HG03342 (cell line): ENCODE measurements around the gene EWSR1.
"Not testable (repeated sequence)": the region's sequence is repeated elsewhere in the genome, so short reads cannot be mapped to it uniquely, and the experiment has no call there.

ENCODE experiments used
- ATAC-seq: cut with Tn5 transposase; IDR thresholded peaks from one replicate; pipeline ENCODE4 v1.9.1; 2021; ENCODE audit warnings: mild to moderate bottlenecking, moderate library complexity; ENCODE audit not compliant: unreplicated experiment

Gene EWSR1

GRCh38 chr22:29334696-29335344, 66.8 kb downstream of the EWSR1 start:
- no peak for ATAC-seq

GRCh38 chr22:29335656-29336055, 67.6 kb downstream of the EWSR1 start:
- no peak for ATAC-seq

- ATAC-seq = no peak
Measured at GRCh38 chr22:29336751-29337490, 68.9 kb downstream of the EWSR1 start.

- ATAC-seq = no peak
Measured at GRCh38 chr22:29337631-29338284, 69.7 kb downstream of the EWSR1 start.

- ATAC-seq = no peak
Measured at GRCh38 chr22:29338398-29338797, 70.3 kb downstream of the EWSR1 start.

GRCh38 chr22:29339381-29340235, 71.5 kb downstream of the EWSR1 start:
- no peak for ATAC-seq

- ATAC-seq = no peak
Measured at GRCh38 chr22:29340566-29340965, 72.5 kb downstream of the EWSR1 start.

- ATAC-seq = no peak
Measured at GRCh38 chr22:29341056-29341848, 73.2 kb downstream of the EWSR1 start.

- ATAC-seq = no peak
Measured at GRCh38 chr22:29341849-29342127, 73.7 kb downstream of the EWSR1 start.

GRCh38 chr22:29342177-29342576, 74.1 kb downstream of the EWSR1 start:
- no peak for ATAC-seq

- ATAC-seq = no peak
Measured at GRCh38 chr22:29342577-29343312, 74.7 kb downstream of the EWSR1 start.

- ATAC-seq = no peak
Measured at GRCh38 chr22:29343313-29343805, 75.3 kb downstream of the EWSR1 start.

GRCh38 chr22:29344137-29344536, 76.1 kb downstream of the EWSR1 start:
- ATAC-seq = no peak

GRCh38 chr22:29344889-29345288, 76.8 kb downstream of the EWSR1 start:
- not testable (repeated sequence) for ATAC-seq

- ATAC-seq = no peak
Measured at GRCh38 chr22:29345932-29346331, 77.9 kb downstream of the EWSR1 start.

- ATAC-seq = no peak
Measured at GRCh38 chr22:29346659-29347058, 78.6 kb downstream of the EWSR1 start.

GRCh38 chr22:29348041-29348440, 80.0 kb downstream of the EWSR1 start:
- ATAC-seq = no peak

GRCh38 chr22:29348956-29349355, 80.9 kb downstream of the EWSR1 start:
- no peak for ATAC-seq
